ENCODE data around the gene RSRC2.

DNA sequence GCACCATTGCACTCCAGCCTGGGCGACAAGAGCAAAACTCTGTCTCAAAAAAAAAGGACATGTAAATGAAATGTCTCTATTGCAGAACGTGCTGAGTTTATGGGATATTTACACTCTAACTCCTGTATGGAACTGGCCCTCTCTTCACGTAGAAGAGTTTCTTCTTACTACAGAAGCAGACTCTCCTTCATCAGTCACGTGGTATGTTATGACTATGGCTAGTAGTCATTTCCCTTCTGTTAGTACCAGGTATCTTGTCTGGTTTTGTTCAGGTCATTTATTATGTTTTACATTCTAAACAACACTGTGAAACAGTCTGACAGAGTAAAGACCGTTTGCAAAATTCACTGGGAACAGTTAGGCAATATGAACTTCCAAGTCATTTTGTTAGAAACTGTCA, 20.6 kb upstream of the RSRC2 start:
- TF ChIP-seq, protein P1, sequence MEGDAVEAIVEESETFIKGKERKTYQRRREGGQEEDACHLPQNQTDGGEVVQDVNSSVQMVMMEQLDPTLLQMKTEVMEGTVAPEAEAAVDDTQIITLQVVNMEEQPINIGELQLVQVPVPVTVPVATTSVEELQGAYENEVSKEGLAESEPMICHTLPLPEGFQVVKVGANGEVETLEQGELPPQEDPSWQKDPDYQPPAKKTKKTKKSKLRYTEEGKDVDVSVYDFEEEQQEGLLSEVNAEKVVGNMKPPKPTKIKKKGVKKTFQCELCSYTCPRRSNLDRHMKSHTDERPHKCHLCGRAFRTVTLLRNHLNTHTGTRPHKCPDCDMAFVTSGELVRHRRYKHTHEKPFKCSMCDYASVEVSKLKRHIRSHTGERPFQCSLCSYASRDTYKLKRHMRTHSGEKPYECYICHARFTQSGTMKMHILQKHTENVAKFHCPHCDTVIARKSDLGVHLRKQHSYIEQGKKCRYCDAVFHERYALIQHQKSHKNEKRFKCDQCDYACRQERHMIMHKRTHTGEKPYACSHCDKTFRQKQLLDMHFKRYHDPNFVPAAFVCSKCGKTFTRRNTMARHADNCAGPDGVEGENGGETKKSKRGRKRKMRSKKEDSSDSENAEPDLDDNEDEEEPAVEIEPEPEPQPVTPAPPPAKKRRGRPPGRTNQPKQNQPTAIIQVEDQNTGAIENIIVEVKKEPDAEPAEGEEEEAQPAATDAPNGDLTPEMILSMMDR (conservative IDR thresholded peaks at IDR 0.05): no peak
- TF ChIP-seq EZH2 (IDR thresholded peaks at IDR 0.05; ENCODE audit: low read depth): no peak
